NCI-H526 treated with DMSO at 0.1 percent for 48 hours (cell line): ENCODE results near the gene DPP6.

Experiments
- DNase-seq: peaks from one replicate; lab custom pipeline; 2025; lab: John Stamatoyannopoulos, UW

The DPP6 gene

GRCh38 chr7:154412105-154412504 lies 359.9 kb downstream of the DPP6 start:
- DNase-seq = no peak

DNA sequence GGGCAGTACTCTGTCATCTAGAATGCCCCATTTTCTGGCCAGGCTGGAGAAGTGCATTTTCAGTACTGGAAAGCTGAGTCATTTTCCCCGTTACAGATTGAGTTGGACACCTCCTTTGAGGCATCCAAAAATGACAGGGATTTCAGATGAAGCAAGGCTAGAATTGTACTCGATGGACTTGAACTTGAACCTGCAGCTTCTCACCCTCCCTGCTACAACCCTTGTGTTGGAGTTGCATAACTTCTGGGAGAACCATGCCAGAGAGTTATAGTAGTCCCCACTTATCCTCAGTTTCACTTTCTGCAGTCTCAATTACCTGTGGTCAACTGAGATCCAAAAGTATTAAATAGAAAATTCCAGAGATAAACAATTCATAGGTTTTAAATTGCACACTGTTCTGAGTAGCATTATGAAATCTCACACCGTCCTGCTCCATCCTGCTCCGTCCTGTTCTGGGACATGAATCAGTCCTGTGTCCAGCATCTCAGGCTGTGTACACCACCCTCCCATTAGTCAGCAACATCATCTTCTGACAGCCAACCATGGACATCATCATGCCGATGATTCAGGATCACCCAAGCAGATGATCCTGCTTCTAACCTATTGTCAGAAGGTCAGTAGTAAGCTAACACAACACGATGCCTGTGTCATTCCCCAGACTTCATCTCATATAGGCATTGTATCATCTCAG lies 363.7 kb downstream of the DPP6 start:
- no peak for DNase-seq

- no peak for DNase-seq
Observed at GRCh38 chr7:154416714-154417113, 364.5 kb downstream of the DPP6 start.

DNA sequence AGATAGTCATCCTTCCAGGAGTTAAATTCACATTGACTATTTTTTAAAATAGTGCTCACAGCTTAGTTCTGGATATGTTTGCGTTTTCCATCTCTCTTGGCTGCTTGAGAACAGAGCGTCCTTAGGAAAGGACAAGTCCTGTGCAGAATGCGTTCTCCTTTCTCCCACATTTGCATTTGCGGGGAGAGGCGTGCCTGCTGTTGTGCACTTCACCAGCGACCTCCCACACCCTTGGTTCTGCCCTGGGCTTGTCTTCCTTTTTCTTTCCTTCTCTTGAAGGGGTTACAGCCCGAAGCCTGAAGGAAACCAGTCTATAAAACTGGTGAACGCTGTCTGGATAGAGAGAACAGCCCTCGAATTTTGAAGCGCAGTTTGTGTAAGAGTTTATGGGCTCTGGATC lies 367.1 kb downstream of the DPP6 start:
- DNase-seq = no peak

DNA sequence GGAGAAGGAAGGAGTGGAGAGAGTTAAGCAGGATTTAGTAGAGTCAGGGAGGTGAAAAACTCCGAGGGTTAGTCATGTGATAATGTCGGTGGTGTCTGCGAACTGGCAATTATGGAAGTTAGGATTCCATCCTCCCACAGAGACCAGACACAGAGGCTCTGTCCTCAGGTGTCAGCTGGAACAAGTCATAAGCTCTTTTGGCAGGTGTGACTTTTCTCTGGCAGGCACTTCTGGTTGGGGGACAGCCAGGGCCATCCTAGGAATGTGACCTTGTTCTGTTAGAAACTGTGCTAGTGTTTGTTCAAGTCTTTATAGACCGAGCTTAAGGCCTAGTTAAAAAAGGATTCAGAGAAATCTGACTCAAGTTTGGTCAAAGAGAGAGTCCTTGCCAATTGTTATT lies 371.0 kb downstream of the DPP6 start:
- no peak for DNase-seq

GRCh38 chr7:154424350-154424749 lies 372.2 kb downstream of the DPP6 start:
- DNase-seq = no peak

DNA sequence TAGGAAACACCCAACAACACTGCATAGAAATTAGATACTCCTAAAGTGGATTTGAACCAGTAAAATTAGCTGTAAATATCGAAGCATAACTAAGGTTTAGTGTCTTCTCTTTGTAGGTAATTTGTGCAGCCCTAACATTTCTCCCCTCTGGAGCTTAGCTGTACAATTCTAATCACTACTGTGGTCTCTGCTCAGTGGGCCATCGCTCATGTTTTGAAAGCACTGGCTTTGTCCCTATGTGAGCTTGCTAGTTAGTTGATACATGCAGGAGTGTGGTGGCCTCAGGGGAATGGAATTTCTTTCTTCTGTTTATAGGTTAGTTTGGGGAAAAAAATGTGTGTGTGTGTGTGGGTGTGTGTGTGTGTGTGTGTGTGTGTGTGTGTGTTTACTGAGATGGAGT lies 373.1 kb downstream of the DPP6 start:
- DNase-seq = no peak

GRCh38 chr7:154426778-154427177 lies 374.6 kb downstream of the DPP6 start:
- DNase-seq = no peak

DNA sequence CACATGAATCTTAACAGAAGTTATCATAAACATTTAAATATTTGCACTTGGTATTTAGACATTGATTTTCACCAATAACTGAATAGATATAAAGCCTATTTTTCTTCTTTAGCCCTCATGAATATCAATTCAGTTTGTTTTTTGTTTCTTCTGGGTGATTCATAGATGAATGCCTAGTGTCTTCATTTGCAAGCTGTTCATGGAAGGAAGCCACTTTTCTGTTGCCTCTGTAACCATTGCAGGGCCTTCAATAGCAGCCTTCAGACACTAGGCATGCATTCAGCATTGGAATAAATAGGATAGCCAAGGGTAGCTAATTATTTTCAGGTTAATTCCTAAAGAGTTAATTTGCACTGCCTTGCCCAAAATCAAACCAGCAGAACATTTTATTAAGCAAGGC lies 375.3 kb downstream of the DPP6 start:
- DNase-seq = no peak

DNA sequence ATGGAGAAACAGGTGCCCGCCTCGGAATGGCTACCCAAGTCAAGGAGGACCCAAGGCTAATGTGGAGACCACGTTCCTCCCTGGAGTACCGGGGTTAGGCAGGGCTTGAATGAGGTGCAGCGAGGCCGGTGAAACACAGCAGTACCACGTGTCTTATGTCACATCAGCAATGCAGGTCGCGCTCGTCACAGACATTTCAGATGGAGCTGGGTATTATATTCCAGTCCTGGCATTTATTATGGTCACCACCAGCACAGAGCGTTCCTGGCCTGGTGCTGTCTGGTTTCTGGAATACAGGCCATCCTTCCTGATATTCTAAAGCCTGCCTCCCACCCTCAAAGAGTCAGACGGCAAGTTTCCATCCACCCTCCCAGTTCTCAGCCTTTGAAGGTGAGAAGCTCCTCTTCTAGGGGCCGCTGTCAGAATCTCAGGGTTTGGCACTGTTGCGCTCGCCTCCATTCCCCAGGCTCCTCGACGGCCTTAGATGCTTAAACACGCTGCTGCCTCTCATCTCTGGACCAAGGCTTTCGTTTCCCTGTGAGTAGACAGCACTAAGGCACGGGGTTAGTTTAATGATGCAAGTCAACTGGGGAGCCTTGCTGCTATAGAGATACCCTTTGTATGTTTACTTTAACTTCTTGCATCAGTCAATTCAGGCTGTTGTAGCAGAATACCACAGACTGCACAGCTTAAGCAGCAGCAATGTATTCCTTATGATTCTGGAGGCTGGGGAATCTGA lies 377.6 kb downstream of the DPP6 start:
- no peak for DNase-seq

DNA sequence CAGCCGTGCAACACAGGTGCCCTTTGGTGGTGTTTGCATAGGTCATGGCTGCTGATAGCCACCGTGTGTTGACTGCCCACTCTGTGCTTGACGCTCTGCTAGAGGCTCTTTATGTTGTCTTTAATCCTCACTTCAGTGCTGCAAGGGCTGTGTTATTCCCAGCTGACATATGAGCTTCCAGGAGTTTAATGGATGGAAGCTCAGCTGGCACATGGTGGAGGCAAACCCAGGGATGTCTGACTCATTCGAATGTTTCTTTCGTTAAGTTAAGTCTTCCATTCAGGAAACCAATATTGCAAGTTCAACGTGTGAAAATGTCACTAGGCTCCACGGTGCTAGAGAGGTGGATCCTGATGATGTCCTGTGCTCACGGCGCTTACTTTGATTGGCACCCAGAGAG lies 378.4 kb downstream of the DPP6 start:
- DNase-seq = no peak

DNA sequence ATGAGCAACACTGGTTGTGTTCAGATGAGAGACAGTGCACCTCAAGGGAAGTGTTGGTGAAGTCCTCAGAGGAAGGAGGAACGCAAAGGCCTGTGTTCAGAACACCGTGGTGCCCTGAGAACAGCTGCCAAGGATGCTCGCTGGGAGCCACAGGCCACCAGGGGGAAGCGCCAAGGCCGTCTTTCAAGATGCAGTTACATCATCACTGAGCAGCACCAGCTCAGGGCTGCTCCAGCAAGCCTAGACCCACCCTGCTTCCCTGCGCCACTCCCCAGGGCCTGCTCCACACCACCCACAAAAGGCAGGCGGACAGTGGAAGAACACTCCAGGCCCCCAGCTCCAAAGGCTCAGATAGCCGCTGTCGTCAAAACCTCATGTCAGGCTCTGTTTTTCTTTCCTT lies 378.8 kb downstream of the DPP6 start:
- no peak for DNase-seq

DNA sequence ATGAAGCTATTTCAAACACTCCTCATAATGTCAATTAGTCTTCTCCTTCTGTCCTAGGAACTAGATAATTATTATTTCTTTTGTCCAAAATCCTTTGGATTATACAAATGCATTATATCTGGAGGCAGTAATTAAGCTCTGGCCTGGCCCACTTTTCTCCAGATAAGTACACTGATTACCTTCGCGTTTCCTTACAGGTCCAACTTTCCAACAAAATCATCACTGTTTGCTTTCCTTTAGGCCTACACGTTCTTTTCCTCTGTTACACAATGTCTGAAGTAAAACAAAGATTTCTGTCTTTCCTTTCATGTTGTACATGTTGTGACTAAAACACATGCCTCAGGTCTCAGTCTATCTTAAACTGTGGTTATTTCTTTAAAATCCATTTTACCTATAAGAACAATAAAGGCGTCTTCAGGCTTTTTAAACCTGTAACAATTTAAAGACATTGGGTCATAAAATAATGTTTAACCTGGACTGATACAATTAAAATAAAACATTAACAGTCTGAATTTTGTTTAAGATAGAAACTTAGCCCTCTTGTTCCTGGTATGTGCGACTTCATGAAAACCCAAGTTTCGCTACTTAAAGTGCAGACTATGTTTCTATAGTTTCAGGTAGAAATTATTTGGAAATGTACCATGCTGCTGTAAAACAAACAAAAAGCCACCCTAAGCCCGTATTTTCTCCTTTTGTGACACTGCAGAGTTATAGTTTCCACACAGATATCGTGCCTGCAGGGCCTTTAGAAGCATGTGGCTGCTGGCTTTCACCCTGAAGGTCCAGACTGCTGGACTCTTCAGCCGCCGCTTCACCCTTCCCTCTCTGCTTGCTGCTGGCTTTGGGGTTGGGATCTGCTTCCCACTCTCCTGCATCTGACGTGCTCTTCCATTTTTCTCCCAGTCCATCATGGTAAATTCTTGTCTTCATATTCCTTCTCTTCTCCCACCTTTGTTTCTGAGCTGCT lies 381.7 kb downstream of the DPP6 start:
- DNase-seq = no peak

GRCh38 chr7:154436560-154436959 lies 384.4 kb downstream of the DPP6 start:
- no peak for DNase-seq

DNA sequence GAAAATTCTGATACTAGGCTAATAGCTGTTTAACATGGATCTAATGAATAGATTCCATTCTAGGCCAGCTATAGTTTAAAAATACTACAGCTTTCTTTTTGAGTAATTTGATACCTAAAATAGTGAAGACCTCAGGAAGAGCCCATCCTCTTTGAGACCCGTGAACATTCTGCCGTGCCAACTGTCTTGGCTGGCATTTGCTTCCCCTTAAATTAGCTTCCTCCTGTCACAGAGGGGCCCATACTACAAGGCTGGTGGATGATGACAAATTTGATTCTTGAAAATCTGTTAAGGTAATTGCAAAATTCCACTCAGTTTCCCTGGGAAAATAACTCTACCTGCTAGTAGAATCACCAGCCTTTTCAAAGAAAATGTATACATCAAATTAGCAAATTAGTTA lies 385.0 kb downstream of the DPP6 start:
- no peak for DNase-seq

- no peak for DNase-seq
Observed at GRCh38 chr7:154438571-154439367, 386.6 kb downstream of the DPP6 start.

DNA sequence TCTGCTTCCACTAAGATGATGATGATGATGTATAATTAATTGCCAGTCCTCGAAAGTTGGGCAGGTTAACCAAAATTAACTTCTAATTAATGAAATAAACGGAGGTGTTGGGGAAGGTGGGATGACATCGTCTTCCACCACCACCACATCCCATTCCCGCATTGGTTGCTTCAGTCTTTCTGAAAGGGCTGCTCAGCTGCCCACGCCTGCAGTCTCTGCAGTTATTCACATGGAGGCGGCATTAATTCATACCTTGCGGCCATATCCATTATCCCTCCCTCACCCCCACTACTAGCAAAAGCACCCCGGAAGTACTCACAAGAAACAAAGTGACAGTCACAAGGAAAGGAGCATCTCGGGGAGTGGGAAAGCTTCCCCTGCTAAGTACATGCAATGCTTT lies 387.9 kb downstream of the DPP6 start:
- no peak for DNase-seq

- no peak for DNase-seq
Observed at GRCh38 chr7:154440651-154441050, 388.5 kb downstream of the DPP6 start.

DNA sequence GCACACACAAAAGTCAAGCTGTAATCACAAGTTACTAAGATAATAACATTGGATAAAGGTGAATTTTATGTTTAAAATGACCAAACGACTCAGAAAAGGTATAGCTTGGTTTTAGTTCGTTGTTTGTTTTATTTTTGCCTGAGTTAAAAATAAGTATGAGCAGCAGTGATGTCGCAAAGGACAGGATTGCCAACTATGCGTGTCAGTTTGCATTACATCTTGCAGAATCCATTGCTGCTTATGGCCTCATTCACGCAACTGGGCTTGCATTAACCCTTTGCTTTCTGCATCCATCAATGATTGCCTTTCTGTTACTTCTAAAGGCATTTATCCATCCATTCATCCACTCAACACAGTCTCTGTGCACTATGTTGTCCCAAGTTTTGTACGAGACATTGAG lies 389.6 kb downstream of the DPP6 start:
- DNase-seq = no peak

- DNase-seq = no peak
Observed at GRCh38 chr7:154442939-154443338, 390.7 kb downstream of the DPP6 start.

GRCh38 chr7:154450451-154450850 lies 398.3 kb downstream of the DPP6 start:
- DNase-seq = no peak
